GM18517 (cell line): ENCODE data around the gene NTNG2.

Experiments used
- ATAC-seq: cut with Tn5 transposase; IDR thresholded peaks from one replicate; pipeline ENCODE4 v1.9.1; 2021; ENCODE audit warnings: mild to moderate bottlenecking, moderate library complexity; ENCODE audit not compliant: unreplicated experiment

The NTNG2 gene

DNA sequence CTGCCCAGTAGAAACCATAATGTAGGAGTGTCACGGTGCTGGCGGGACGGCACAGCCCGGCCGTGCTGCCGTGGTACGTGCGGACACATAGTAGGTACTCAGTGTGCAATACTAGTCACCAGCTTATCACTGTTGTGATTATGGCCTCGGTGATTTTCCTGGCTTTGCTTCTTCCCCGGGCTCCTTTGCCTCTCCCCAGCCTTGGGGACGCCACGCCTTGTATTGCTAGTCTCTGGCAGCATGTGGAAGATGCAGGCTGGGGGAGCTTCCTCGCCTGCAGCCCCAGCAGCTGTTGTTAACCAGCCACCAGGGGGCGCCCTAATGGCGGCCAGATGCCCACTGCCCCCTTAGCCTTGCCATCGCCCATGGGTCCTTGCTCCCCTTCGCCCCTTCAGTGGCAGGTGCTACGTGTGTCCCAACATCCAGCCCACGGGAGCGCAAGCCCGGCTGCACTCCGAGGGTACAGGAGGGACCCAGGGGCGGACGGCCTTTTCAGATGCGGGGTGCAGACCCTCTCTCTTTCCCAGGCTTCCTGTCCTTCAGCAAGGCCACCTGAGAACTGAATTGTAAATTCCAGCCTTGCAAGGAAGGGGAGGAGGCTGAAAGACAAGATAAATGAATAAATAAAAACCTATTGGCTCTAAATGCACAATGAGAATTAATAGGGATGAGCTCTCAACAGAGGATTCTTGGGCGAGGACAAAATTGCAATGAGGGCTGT, 8.0 kb downstream of the NTNG2 start:
- ATAC-seq: no peak

DNA sequence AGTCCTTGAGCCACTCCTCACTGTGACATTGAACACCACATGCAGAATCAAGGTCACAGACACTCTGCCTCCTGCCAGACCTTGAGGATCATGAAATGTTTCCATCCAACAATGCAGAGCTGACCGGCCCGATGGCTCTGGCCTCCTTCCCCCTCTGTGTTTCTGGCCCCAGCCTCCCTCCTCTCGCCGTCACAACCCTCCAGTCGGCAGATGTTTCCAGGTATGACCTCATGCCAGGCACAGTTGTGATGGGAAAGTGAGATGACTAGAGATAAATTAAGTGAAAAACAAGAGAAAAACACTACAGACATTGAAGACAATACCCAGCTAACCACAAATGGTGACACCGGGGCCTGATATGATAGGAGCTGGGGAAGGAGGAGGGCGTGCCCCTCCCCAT, 9.8 kb downstream of the NTNG2 start:
- ATAC-seq: no peak

DNA sequence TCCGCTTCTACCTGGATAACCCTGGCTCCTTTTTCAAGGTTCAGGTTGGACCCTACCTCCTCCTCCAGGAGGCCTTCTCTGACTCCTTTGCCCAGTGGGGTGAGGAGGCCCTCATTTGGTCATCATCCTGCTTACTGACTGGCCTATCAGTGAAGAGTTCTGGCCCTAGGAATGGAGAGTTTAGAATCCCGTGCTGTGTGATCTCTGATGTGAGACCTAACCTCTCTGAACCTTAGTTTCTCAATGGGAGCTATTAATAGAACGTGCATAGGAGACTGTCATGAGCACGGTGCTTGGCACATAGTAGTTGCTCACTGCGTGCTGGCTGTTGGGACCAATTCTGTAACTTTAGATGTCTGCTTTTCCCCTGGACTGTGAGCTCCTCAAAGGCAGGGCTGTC, 10.3 kb downstream of the NTNG2 start:
- no peak for ATAC-seq

DNA sequence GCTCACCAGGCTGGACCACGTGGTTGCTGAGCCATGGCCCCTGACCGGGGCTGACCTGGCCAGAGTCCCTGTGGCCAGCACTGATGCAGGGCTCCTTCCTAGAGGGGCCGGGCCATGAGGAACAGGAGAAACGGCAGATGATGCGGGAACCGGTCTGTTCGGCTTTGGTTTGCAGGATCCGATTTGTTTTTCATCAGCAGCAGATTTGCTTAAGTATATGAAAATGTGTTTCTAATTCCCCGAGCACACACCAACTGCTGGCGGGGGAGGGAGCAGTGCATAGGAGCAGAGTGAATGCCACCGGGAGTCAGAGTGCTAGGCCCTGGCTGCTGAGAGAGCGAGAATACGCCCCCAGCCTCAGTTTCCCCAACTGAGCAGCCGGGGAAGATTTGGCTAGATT, 13.6 kb downstream of the NTNG2 start:
- no peak for ATAC-seq

DNA sequence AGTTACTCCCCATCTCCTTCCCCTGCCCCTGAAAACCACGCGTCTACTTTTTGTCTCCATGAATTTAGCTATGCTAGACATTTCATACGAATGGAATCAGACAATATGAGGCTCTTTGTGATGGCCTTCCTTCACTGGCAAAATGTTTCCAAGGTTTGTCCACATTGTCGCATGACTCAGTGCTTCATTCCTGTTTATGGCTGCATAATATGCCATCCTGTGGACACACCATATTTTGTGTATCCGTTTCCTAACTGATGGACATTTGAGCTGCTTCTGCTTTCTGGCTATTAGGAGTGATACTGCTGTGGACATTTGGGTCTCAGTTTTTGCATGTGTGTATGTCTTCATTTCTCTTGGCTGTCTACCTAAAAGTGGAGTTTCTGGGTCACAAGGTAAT, 14.5 kb downstream of the NTNG2 start:
- ATAC-seq: no peak

DNA sequence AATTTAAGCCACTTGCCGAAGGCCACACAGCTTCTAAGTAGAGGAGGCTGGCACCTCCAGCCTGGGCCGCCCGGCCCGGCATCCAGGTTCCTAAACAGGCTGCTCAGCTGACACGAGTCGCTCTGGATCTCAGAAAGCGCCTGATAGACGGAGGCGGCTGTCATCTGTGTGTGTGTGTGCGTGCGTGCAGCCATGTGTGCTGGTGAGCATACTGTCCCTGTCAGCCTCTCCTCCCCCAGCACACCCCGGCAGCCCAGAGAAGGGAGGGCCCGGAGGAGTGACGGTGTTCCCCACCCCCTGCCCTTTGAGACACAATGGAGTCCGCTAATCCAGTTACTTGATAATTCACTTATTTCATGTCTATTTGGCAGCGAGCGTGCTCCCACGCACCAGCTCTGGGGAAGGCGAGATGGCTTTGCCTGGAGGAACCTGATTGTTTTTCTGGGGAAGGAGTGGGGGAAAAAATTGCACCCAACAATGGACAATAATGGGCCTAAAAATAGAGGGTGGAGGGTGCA, 20.0 kb downstream of the NTNG2 start:
- ATAC-seq: no peak

DNA sequence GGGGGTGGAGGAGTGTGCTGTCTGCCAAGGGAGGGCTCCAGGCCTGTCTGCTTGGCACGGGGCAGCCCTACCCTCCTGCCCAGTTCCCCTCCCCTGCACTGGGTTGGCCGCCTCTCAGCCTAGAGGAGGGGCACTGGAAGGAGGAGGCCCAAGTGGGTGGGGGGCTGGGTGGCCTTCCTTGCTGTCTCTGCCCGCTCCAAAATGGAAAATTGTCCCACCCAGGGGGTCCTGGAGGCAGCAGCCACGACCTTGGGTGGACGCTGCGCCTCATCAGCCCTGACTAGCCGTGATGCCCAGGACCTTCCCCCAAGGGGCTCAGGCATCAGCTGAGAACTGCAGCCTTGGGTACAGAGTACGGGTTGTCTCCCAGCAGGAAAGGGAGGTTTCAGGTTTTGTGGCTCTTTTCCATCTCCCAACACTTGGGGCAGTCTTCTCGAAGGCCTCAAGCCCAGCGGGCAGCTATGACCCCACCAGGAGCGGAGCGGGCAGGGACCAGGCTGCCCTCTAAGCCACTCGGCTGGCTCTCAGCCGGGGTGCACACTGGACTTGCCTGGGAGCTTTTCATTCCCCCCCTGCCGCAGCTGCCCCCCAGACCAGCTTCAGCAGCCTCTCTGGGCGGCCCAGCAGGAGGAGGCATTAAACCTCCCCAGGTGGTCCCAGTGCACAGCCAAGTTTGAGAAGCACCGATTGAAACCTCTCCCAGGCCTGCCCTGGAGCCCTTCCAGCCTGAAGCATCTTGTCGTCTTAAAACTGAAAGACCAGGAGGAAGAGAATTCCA, 20.6 kb downstream of the NTNG2 start:
- ATAC-seq: no peak

DNA sequence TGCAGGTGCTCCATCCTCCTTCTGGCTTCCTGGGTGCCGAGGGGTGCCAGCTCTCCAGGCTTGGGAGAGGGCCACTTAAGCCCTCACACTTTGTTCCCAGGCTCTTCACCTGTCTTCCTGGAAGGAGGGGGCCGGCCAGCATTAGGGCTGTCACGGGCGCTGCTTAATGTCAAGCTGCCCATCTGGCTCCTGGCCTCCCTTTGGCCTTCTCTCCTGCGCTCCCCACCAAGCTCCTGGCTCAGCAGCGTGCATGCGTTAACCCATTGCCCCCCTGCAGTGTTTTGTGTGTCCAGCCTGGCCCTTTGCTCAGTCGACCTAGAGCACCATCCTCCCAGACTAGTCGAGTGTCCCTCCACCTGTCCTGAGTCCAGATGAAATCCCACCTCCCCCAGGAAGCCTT, 21.3 kb downstream of the NTNG2 start:
- no peak for ATAC-seq

DNA sequence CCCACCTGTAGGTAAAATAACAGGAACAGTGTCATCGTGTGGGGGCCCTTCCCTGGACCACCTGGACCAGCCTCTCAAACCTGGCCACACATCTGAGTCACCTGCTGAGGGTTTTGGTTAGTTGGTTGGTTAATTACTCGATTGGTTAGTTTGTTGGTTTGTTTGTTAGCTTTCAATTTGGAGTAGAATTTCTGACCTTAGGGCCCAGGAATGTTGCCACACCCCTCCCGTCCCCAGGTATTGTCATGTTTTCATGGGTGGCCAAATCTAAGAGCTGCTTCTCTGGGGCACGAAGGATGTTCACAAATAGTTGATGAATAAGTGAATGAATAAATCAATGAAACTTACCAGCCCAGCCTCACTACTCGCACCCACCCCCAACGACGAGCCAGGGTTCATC, 21.9 kb downstream of the NTNG2 start:
- ATAC-seq: no peak

DNA sequence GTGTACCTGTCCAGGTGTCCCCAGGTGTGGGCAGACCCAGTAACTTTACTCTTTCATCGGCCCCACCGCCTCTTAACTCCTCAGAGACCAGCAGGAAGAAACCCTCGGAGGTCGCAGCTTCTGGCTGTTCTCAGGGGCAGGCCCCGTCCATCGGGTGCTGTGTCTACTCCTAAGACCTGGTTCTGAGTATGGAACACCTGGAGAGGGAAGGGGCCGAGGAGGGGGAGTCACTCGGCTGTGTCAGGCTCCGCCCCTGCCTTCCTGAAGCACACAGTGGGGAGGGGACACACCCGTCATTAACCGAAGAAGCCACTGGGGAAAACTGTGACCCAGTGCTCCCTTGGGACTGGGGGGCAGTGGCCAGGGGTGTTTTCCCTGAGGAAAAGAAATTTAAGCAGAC, 22.3 kb downstream of the NTNG2 start:
- no peak for ATAC-seq

DNA sequence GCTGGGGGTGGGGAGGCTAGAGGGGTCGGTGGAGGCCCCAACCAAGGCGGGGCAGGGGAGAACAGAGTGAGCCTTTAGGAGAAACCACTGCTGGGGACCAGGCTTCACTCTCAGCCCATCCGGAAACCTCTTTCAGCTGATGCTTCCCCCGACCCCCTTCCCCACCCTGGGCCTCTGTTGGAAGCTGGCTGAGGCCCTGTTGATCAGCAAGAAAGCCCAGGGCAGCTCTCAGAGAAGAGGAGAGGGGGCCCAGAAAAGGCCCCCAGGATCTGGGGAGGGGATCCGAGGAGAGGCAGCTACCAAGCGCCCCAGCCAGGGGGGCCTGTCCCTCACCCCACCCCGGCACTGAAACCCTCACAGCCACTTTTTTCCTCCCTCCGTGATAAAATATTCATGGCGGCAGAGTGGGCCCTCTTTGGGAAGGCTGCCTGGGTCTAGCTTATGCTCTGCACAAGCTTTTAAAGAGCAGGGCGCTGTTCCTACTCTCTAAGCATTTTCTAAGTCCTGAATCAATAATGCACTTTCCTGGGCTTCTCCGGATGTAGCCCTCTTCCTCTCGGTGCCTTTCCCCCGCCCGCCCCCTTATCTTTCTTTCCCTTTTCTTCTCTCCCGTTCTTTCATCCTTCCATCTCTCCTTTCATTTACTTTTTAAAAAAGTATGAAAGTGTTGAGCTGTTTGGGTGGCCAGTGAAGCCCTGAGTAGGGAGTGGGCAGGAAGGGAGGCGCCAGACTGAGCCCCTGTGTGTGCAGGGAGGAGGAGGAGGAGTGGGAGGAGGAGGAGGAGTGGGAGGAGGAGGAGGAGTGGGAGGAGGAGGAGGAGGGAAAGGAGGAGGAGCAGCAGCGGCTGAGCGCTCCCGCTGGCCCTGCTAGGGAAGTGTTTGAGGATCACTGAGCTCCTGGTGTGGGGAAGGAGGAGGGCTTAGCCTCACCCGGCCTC, 23.5 kb downstream of the NTNG2 start:
- no peak for ATAC-seq

DNA sequence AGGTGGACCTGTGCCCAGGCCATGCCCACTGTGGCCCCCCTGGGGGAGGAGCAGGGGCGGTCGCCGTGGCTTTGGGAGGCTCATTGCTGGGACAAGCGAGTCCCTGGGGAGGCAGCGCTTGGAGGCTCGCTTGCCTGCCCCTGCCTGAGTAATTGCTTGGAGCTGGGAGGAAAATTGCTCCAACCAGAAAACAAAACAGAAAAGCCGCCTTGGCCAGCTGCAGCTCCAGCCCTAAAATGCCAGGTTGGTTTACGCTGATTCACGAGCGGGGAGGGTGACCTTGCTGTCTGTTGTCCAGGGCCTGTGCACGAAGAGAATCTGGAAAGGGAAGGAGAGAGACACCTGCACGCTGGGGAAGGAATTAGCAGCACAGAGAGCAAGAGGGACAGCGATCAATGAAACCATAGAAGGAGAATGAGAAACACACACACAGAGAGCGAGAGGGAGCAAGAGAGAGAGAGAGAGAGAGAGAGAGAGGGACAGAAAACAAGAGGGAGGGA, 25.3 kb downstream of the NTNG2 start:
- ATAC-seq: no peak

DNA sequence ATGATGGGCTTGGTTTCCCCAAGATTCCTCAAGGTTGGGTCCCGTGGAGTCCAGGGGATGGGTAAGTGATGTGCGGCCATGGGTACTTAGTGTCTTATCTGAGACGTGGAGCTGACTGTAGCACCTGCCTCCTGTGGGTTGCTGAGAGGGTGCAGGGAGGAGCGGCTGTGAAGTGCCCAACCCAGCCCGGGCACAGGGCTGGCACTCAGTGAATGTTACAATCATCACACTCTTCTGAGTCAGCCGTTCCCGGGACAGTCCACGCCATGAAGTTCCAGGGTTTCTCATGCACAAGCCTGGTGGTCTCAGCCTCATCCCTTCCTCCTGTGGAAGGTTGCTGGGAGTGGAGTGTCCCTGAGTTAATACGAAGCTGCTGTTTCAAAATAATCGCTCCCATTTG, 29.1 kb downstream of the NTNG2 start:
- no peak for ATAC-seq

DNA sequence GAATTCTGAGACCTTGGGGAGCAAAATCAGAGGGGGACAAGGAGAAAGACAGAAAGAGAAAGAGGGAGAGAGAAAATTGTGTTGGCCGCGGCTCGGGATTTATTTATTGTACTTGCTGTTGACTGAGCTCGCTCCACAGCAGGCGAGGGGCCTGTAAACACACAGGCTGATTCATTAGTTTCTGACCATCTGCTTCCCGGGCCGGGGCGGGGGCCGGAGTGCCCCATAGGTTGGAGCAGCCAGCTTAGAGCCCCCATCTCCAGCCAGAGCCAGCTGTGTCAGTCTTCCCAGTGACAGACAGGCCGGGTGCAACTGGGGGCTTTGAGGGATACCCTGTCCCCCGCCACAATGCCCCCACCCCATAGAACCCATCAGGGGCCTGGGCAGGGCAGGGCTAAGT, 30.9 kb downstream of the NTNG2 start:
- no peak for ATAC-seq

DNA sequence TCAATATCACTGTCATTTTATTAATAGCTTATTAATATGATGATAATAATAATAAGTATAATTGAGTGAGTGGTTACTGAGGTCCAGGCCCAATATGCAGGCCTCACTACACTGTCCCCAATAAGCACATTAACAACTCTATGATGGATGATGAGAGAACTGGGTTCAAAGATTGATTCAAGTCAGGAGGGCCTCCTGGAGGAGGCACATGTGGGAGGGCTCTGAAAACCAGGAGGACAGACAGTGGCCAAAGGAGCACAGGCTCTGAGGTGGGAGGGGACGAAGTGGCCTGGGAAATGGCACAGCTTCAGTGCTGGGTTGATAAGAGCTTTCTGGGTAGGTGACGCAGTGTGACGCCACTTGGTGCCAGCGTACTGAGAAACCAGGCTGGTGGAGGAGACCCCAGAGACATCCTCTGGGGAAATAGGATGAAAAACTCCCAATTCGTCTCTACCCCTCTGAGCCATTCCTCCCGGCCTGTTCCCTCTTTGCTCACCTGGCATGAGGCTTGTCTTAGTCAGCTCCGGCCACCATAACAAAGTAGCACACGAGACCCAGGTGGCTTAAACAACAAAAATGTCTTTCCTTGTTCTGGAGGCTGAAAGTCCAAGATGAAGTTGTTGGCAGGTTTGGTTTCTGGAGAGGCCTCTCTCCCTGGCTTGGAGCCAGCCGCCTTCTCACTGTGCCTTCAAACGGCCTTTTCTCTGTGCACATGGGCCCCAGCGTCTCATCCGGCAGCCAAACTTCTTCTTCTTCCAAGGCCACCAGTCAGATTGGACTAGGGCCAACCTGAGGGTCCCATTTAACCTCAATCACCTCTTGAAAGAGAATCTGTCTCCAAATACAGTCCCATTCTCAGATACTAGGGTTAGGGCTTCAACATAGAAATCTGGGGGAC, 31.6 kb downstream of the NTNG2 start:
- no peak for ATAC-seq

DNA sequence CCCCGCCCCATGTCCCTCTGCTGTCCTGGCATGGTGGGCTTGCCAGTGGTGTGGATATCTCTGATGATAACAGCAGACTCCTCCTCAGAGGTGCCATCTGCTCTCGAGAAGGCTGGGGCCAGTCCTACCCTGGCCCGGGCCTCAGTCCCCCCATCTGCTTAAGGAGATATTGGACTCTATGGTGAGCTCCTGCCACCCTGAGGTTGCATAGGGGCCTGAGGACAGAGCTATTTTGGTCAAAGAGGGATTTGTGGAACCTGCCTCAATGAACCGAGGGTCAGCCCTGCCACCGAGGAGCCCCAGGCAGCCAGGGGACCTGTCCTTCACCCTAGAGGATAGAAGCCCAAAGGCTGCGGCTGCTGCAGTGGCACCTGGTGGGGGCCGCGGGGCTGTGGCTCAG, 32.6 kb downstream of the NTNG2 start:
- ATAC-seq: no peak

DNA sequence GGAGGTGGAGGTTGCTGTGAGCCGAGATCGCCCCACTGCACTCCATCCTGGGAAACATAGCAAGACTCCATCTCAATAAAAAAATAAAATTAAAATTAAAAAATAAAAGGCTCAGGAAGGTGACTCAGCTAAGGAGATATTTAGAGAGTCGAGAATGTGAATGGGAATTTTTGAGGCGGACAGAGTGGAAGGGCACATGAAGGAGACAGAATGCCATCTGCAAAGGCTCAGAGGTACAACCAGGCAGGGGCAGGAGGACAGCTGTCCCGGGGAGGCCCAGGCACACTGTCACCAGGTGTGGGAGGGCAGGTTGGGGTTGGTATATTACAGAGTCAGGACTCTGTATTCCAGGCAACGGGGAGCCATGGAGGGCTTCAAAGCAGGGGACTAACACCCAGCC, 35.5 kb downstream of the NTNG2 start:
- no peak for ATAC-seq

DNA sequence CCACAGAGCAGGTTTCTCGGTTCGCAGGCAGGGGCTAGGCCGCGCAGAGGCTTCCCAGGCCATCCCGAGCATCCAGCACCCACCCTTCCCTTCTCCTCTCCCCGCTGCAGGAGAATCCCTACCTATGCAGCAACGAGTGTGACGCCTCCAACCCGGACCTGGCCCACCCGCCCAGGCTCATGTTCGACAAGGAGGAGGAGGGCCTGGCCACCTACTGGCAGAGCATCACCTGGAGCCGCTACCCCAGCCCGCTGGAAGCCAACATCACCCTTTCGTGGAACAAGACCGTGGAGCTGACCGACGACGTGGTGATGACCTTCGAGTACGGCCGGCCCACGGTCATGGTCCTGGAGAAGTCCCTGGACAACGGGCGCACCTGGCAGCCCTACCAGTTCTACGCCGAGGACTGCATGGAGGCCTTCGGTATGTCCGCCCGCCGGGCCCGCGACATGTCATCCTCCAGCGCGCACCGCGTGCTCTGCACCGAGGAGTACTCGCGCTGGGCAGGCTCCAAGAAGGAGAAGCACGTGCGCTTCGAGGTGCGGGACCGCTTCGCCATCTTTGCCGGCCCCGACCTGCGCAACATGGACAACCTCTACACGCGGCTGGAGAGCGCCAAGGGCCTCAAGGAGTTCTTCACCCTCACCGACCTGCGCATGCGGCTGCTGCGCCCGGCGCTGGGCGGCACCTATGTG, 36.1 kb downstream of the NTNG2 start:
- ATAC-seq: no peak

DNA sequence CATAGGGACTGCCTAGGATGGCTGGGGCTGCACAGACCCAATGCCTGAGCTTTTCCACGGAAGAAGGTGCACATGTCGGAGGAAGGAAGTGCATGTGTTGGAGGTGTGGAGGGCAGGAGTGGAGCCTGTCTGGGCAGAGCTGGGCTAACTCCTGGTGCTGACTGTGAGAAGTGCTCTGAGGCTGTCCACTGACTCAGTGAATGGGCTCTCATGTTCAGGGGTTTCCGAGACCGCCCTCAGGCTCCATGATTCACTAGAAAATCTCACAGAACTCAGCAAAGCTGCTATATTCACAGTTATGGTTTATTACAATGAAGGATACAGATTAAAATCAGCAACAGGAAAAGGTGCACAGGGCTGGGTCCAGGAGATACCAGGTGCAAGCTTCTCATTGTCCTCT, 37.2 kb downstream of the NTNG2 start:
- ATAC-seq: no peak

DNA sequence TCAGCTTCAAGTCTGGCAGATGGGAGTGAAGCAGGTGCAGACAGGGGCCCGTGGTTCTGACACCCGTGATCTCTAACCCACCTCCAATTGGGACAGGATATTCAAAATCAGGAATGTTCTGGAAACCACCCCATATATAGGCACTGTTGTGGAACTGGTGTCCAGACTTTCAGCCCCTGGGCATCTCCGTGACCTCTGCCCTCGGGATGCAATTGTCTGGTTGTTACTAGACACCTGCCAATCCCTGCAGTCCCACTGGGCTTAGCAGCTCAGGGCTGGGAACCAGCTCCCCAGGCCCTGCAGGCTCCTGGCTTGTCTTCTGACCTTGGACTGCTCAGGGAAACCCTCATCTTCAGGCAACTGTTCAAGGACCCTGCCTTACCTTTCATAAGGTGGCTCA, 38.8 kb downstream of the NTNG2 start:
- no peak for ATAC-seq
